K562 (cell line): Measurements from ENCODE around the gene RLIM. TPM values are rescaled to one million over a fixed set of nuclear protein-coding genes. Genes with fewer than 3 reads are reported as not detected.

ENCODE experiments used
- ATAC-seq: fragments of 200-7000 bp; cut with Tn5 transposase; 3 replicates; pipeline ENCODE4 v1.9.1; 2020; ENCODE audit warnings: moderate library complexity
- BruUV-seq: library from RNA; stranded (reverse); fragments of 400-500 nt; replicated peaks from 2 replicates; lab custom pipeline; 2021; lab: Mats Ljungman, UMichigan
- CTCF ChIA-PET: fragments of 300-600 bp; formaldehyde crosslinking; extraction: SDS; loops from one replicate; lab custom pipeline; 2021; ENCODE audit warnings: low intra/inter-chr PET ratio; lab: Yijun Ruan, JAX
- POLR2A ChIA-PET: fragments of 300-600, 350-650 bp; sonication (Branson Sonifier 250); formaldehyde crosslinking; extraction: SDS; loops from one replicate; lab custom pipeline; 2021; ENCODE audit warnings: antibody characterized with exemption, inconsistent platforms; lab: Yijun Ruan, JAX
- DNase-seq, 4 experiments: peaks; one replicate each; pipeline versions ENCODE4 v3.0.0 to v3.0.0-alpha.2; 2011 to 2018; ENCODE audit warnings: low spot score in 3 of 4, mixed read lengths in 3 of 4; ENCODE audit errors: extremely low read depth in 1 of 4
- FAIRE-seq: peaks from 2 replicates; lab custom pipeline; 2011; peaks lifted over from hg19 to GRCh38; lab: Jason Lieb, UNC
- H2AFZ ChIP-seq: 2 replicates; pipeline ENCODE4 v1.6.0; 2011; ENCODE audit warnings: low read depth, low read length, control low read depth, inconsistent platforms
- H3K27ac ChIP-seq: fragments of 200-600 bp; 3 replicates; pipeline ENCODE4 v1.8.0; 2011; ENCODE audit warnings: low read depth, mild to moderate bottlenecking, control low read depth, inconsistent platforms, low read length, moderate library complexity, mixed read lengths; ENCODE audit errors: extremely low read depth
- H3K27me3 ChIP-seq, 2 experiments: fragments of 300-600 bp in 1 of 2; 2 replicates in 1 of 2; 3 replicates in 1 of 2; pipeline versions ENCODE4 v1.6.0 to v1.8.0; 2011; ENCODE audit warnings: inconsistent platforms in 2 of 2, low read length in 2 of 2, mild to moderate bottlenecking in 1 of 2, mixed read lengths in 1 of 2, moderate library complexity in 1 of 2; ENCODE audit not compliant: control insufficient read depth in 2 of 2, insufficient read depth in 2 of 2
- H3K36me3 ChIP-seq: fragments of 300-600 bp; 3 replicates; pipeline ENCODE4 v1.8.0; 2011; ENCODE audit warnings: mild to moderate bottlenecking, low read length, inconsistent platforms; ENCODE audit not compliant: control insufficient read depth, insufficient read depth
- H3K4me1 ChIP-seq, 2 experiments: fragments of 200-600 bp in 1 of 2; replicated peaks in 1 of 2; 2 replicates in 1 of 2; 3 replicates in 1 of 2; pipeline versions ENCODE4 v1.5.1 to v1.8.0; 2011; ENCODE audit warnings: inconsistent platforms in 2 of 2, low read length in 2 of 2, mild to moderate bottlenecking in 1 of 2, mixed read lengths in 1 of 2, moderate library complexity in 1 of 2; ENCODE audit not compliant: control insufficient read depth in 2 of 2, insufficient read depth in 2 of 2
- H3K4me2 ChIP-seq: 2 replicates; pipeline ENCODE4 v1.6.1; 2011; ENCODE audit warnings: low read length, control low read depth, inconsistent platforms, mixed read lengths; ENCODE audit not compliant: insufficient read depth
- H3K4me3 ChIP-seq: fragments of 200-600 bp; sonication (generic), shearing (Covaris generic); 2 replicates; pipeline ENCODE4 v1.5.1; 2016; ENCODE audit warnings: control low read depth, inconsistent platforms
- H3K79me2 ChIP-seq: fragments of 200-600 bp; 3 replicates; pipeline ENCODE4 v1.8.0; 2011; ENCODE audit warnings: low read length, inconsistent platforms; ENCODE audit not compliant: control insufficient read depth, insufficient read depth
- H3K9ac ChIP-seq, 2 experiments: 2 replicates each; pipeline versions ENCODE4 v1.6.0 to v1.6.1; 2011; ENCODE audit warnings: low read depth in 2 of 2, low read length in 2 of 2, control low read depth in 1 of 2, inconsistent platforms in 1 of 2, mild to moderate bottlenecking in 1 of 2, mixed read lengths in 1 of 2; ENCODE audit not compliant: insufficient read depth in 1 of 2
- H3K9me1 ChIP-seq: one replicate; pipeline ENCODE4 v1.6.0; 2011; ENCODE audit warnings: inconsistent platforms, mild to moderate bottlenecking, low read length, moderate library complexity; ENCODE audit not compliant: control insufficient read depth, insufficient read depth
- H3K9me3 ChIP-seq: replicated peaks from 2 replicates; pipeline ENCODE4 v1.5.1; 2011; ENCODE audit warnings: low read depth, low read length, inconsistent platforms; ENCODE audit not compliant: control insufficient read depth, insufficient read depth
- H4K20me1 ChIP-seq: replicated peaks from 2 replicates; pipeline ENCODE4 v1.6.1; 2011; ENCODE audit warnings: low read length, inconsistent platforms, mixed read lengths; ENCODE audit not compliant: control insufficient read depth, insufficient read depth
- CREBBP ChIP-seq: IDR thresholded peaks from one replicate; pipeline ENCODE4 v1.6.1; 2012; ENCODE audit warnings: low read depth, mild to moderate bottlenecking, control low read depth, inconsistent platforms, low read length
- CTCF ChIP-seq, 3 experiments: IDR thresholded peaks in 2 of 3; conservative IDR thresholded peaks in 1 of 3; 2 replicates each; pipeline ENCODE4 v1.5.1; 2011 to 2012; ENCODE audit warnings: low read length in 3 of 3, mild to moderate bottlenecking in 3 of 3, control low read depth in 2 of 3, improper control_type of control experiment in 1 of 3, inconsistent platforms in 1 of 3, low read depth in 1 of 3, mixed read lengths in 1 of 3, moderate library complexity in 1 of 3; ENCODE audit not compliant: insufficient read depth in 2 of 3
- GABPB2 ChIP-seq: fragments of 250-450 bp; sonication (Bioruptor Pico); conservative IDR thresholded peaks from 2 replicates; pipeline ENCODE4 v1.5.1; 2021; ENCODE audit warnings: mild to moderate bottlenecking
- RAD21 ChIP-seq, 2 experiments: fragments of 250-450 bp in 1 of 2; fragments of 450-650 bp in 1 of 2; sonication (Bioruptor Pico) in 1 of 2; formaldehyde crosslinking in 1 of 2; IDR thresholded peaks in 1 of 2; conservative IDR thresholded peaks in 1 of 2; 2 replicates each; pipeline versions ENCODE4 v1.4.0 to v1.8.0; 2020 to 2022; ENCODE audit warnings: mild to moderate bottlenecking in 2 of 2, moderate library complexity in 1 of 2
- RNF2 ChIP-seq: sonication (generic); IDR thresholded peaks from 2 replicates; pipeline ENCODE4 v1.6.1; 2016
- WGBS: fragments of 100-300 bp; shearing (Covaris generic); methylation state at CpG from one replicate; pipeline ENCODE4 v1.1.6; 2016; ENCODE audit warnings: low coverage, mixed read lengths; ENCODE audit not compliant: insufficient coverage; ENCODE audit errors: missing lambda C conversion rate; 5-methylcytosine and 5-hydroxymethylcytosine counted together
- in situ Hi-C: fragments of 300-500 bp; cut with MboI; formaldehyde crosslinking; loops from 4 replicates; pipeline ENCODE4 v1.15.0; 2018; ENCODE audit warnings: inconsistent platforms, mixed read lengths
- intact Hi-C: fragments of 100-400 bp; cut with micrococcal nuclease; formaldehyde crosslinking; loops from 2 replicates; pipeline ENCODE4 v1.14.2; 2022
- polyA plus RNA-seq, 8 experiments: library from polyadenylated mRNA; depleted of rRNA in 4 of 8; stranded (reverse) in 5 of 8; unstranded in 3 of 8; fragments of >200 nt; fragmentation: Nextera tagmentation in 2 of 8; fragmentation: Illumina TruSeq in 1 of 8; extraction: Ambion mirVana in 2 of 8; extraction: Trizol in 1 of 8; gene quantifications; 2 replicates each; pipeline versions ENCODE4 v1.2.1 to v1.2.3, GENCODE V29; 2011 to 2014; ENCODE audit warnings: inconsistent platforms in 1 of 8, missing spikeins in 1 of 8
- total RNA-seq, 7 experiments: library from RNA; depleted of rRNA in 6 of 7; stranded (reverse); fragments of >200 nt in 6 of 7; fragmentation: Illumina TruSeq in 2 of 7; extraction: Trizol in 2 of 7; gene quantifications; 2 replicates each; pipeline versions ENCODE4 v1.2.1 to v1.2.3, GENCODE V29; 2011 to 2021; ENCODE audit warnings: low replicate concordance in 1 of 7

RLIM gene
- total and polyA plus RNA-seq, 9 of the 15 experiments (the other 6 are each of a cell fraction or from before 2014, with no cell fraction given), result 4.2 to 31.4 (median 14.9) TPM

- H3K9ac ChIP-seq, result no peak overlapping the region
These were observed 78.1 kb downstream of the RLIM start for GRCh38 chrX:74536152-74536831.

GRCh38 chrX:74535408-74536151 is 78.8 kb downstream of the RLIM start:
- ChIA-PET POLR2A (no interaction called here), CTCF (no interaction called here)
- intact Hi-C loops (no loop called here), in situ Hi-C loops (no loop called here)
- Histone ChIP-seq H3K4me3 (no peak overlapping the region), H3K9me1 (no peaks in the 10 kb centered on the region), H3K4me2 (no peak overlapping the region), H3K27ac (no peak overlapping the region), H3K4me1 (peaks cover 0 to 13% of the 10 kb centered on the region in 2 experiments; a peak in 3 of 5 replicates), H3K27me3 (peaks cover 0 to 16% of the 10 kb centered on the region in 2 experiments; a peak in 2 of 5 replicates), H4K20me1 (no peaks in the 10 kb centered on the region), H3K9me3 (no peaks in the 10 kb centered on the region), H3K36me3 (no peaks in the 10 kb centered on the region), H2AFZ (no peak overlapping the region), H3K9ac (no peak overlapping the region), H3K79me2 (no peaks in the 10 kb centered on the region)
- TF ChIP-seq RNF2 (no peak), CTCF (IDR thresholded peaks at IDR 0.05 in 2 of 3, conservative IDR thresholded peaks at IDR 0.05 in 1 of 3; ENCODE audit: insufficient read depth in 2 of 3, low read depth in 1 of 3, low read length in 3 of 3) (peak; percentile 13 to 23 (median 20); a peak in 2 of 6 replicates), RAD21 (CRISPR knock-in tag; conservative IDR thresholded peaks at IDR 0.05 in 1 of 2, IDR thresholded peaks at IDR 0.05 in 1 of 2) (peak in 1 of 2 experiments; percentile 35; a peak in 2 of 4 replicates)
- BruUV-seq, result no TSS peak
- 4% methylated on average over 11 of the region's 37 CpGs for WGBS
- ATAC-seq (peak; percentile 69), DNase-seq (peak; percentile 9 to 17 (median 14)), FAIRE-seq (no peak)

More at GRCh38 chrX:74536152-74536831, 78.1 kb downstream of the RLIM start:
- no peak overlapping the region for H3K27ac ChIP-seq
- H4K20me1 ChIP-seq, result no peaks in the 10 kb centered on the region
- FAIRE-seq, result no peak
- peaks cover 0 to 13% of the 10 kb centered on the region in 2 experiments; a peak in 3 of 5 replicates for H3K4me1 ChIP-seq
- POLR2A ChIA-PET, result no interaction called here
- ATAC-seq, result peak; percentile 78
- no peaks in the 10 kb centered on the region for H3K36me3 ChIP-seq
- no peaks in the 10 kb centered on the region for H3K79me2 ChIP-seq
- no peaks in the 10 kb centered on the region for H3K9me3 ChIP-seq
- in situ Hi-C loops (no loop called here), intact Hi-C loops (no loop called here)
- H3K4me2 ChIP-seq, result no peak overlapping the region
- DNase-seq, result peak; percentile 8 to 37 (median 26)
- WGBS, result 19% methylated on average over 26 of the region's 48 CpGs
- no peak overlapping the region for H3K4me3 ChIP-seq
- no TSS peak for BruUV-seq
- no peaks in the 10 kb centered on the region for H3K9me1 ChIP-seq
- H3K27me3 ChIP-seq, result peaks cover 0 to 16% of the 10 kb centered on the region in 2 experiments; a peak in 2 of 5 replicates
- CTCF ChIA-PET, result no interaction called here
- 0 out of 2 replicates have a peak overlapping the region, but pooled peaks have one; percentile 51 for H2AFZ ChIP-seq
- TF ChIP-seq CREBBP (no peak), GABPB2 (no peak)
